Liver (tissue), 9 donors: Measurements from ENCODE around the gene ARV1. TPM values are rescaled to one million over a fixed set of nuclear protein-coding genes. Genes with fewer than 3 reads are reported as not detected.

ENCODE experiments used
- DNase-seq: peaks from one replicate; pipeline ENCODE4 v3.0.0-alpha.2; 2017; ENCODE audit warnings: low spot score
- H3K27ac ChIP-seq, 2 donors: one replicate each; pipeline ENCODE4 v1.7.0; 2013; ENCODE audit warnings: inconsistent platforms in 2 of 2, low read length in 2 of 2, control low read depth in 1 of 2, low read depth in 1 of 2, mild to moderate bottlenecking in 1 of 2
- H3K27me3 ChIP-seq, 4 donors: one replicate each; pipeline versions ENCODE4 v1.6.1 to v1.7.0; 2013; ENCODE audit warnings: low read length in 3 of 4, inconsistent platforms in 1 of 4, mild to moderate bottlenecking in 1 of 4, moderate library complexity in 1 of 4; ENCODE audit not compliant: control insufficient read depth in 4 of 4, insufficient read depth in 4 of 4
- H3K36me3 ChIP-seq, 4 donors: one replicate each; pipeline versions ENCODE4 v1.6.1 to v1.7.0; 2013; ENCODE audit warnings: low read length in 3 of 4, mild to moderate bottlenecking in 3 of 4, low read depth in 1 of 4, moderate library complexity in 1 of 4; ENCODE audit not compliant: control insufficient read depth in 4 of 4, insufficient read depth in 3 of 4
- H3K4me1 ChIP-seq, 4 donors: one replicate each; pipeline versions ENCODE4 v1.6.1 to v1.7.0; 2013; ENCODE audit warnings: low read length in 3 of 4, mild to moderate bottlenecking in 3 of 4, moderate library complexity in 1 of 4; ENCODE audit not compliant: control insufficient read depth in 4 of 4, insufficient read depth in 4 of 4
- H3K4me3 ChIP-seq, 3 donors: one replicate each; pipeline versions ENCODE4 v1.6.1 to v1.7.0; 2013; ENCODE audit warnings: low read length in 3 of 3, control low read depth in 1 of 3, low read depth in 1 of 3, mild to moderate bottlenecking in 1 of 3
- H3K9ac ChIP-seq, 2 donors: one replicate each; pipeline ENCODE4 v1.7.0; 2013; ENCODE audit warnings: low read length in 2 of 2, mild to moderate bottlenecking in 2 of 2, moderate library complexity in 2 of 2, control low read depth in 1 of 2, low read depth in 1 of 2
- H3K9me3 ChIP-seq, 4 donors: one replicate each; pipeline versions ENCODE4 v1.6.1 to v1.7.0; 2013; ENCODE audit warnings: low read length in 3 of 4; ENCODE audit not compliant: control insufficient read depth in 4 of 4
- FOXA1 ChIP-seq: IDR thresholded peaks from 2 replicates; pipeline ENCODE4 v1.6.1; 2016; ENCODE audit warnings: antibody characterized with exemption
- FOXA2 ChIP-seq: IDR thresholded peaks from 2 replicates; pipeline ENCODE4 v1.6.1; 2016; ENCODE audit warnings: antibody characterized with exemption
- GABPA ChIP-seq, 2 donors: IDR thresholded peaks in 1 of 2; conservative IDR thresholded peaks in 1 of 2; 2 replicates each; pipeline ENCODE4 v1.6.1; 2016; ENCODE audit warnings: antibody characterized with exemption in 2 of 2, mild to moderate bottlenecking in 1 of 2, moderate library complexity in 1 of 2
- HNF4A ChIP-seq, 2 donors: conservative IDR thresholded peaks; 2 replicates each; pipeline ENCODE4 v1.6.1; 2016; ENCODE audit warnings: antibody characterized with exemption in 2 of 2, mild to moderate bottlenecking in 2 of 2
- JUND ChIP-seq, 2 donors: IDR thresholded peaks; 2 replicates each; pipeline ENCODE4 v1.6.1; 2016; ENCODE audit warnings: antibody characterized with exemption in 2 of 2
- NR2F2 ChIP-seq: IDR thresholded peaks from 2 replicates; pipeline ENCODE4 v1.6.1; 2016; ENCODE audit warnings: antibody characterized with exemption
- RAD21 ChIP-seq, 2 donors: IDR thresholded peaks; 2 replicates each; pipeline ENCODE4 v1.6.1; 2016; ENCODE audit warnings: antibody characterized with exemption in 2 of 2, mild to moderate bottlenecking in 2 of 2
- RXRA ChIP-seq, 2 donors: IDR thresholded peaks; 2 replicates each; pipeline ENCODE4 v1.6.1; 2017 to 2018; ENCODE audit warnings: antibody characterized with exemption in 2 of 2, mild to moderate bottlenecking in 1 of 2
- SP1 ChIP-seq: IDR thresholded peaks from 2 replicates; pipeline ENCODE4 v1.6.1; 2018; ENCODE audit warnings: antibody characterized with exemption, mild to moderate bottlenecking
- WGBS: extraction: QIAGEN DNeasy Blood & Tissue Kit; methylation state at CpG from one replicate; pipeline ENCODE4 v1.1.7; 2013; 5-methylcytosine and 5-hydroxymethylcytosine counted together
- polyA plus RNA-seq, 2 donors: library from polyadenylated mRNA; stranded (reverse) in 1 of 2; unstranded in 1 of 2; fragments of 200-250 nt in 1 of 2; fragments of >200 nt in 1 of 2; fragmentation: Nextera tagmentation in 1 of 2; extraction: Ambion mirVana in 1 of 2; gene quantifications; one replicate each; pipeline versions ENCODE4 v1.2.1 to v1.2.3, GENCODE V29; 2013 to 2015
- total RNA-seq, 2 donors: library from RNA; depleted of rRNA; stranded (reverse); fragments of >200 nt; gene quantifications; one replicate each; pipeline ENCODE4 v1.2.3, GENCODE V29; 2014
- TF ChIP-seq, protein P1 (sequence below): IDR thresholded peaks from 2 replicates; pipeline ENCODE4 v1.6.1; 2016; ENCODE audit warnings: antibody characterized with exemption
- TF ChIP-seq, protein P2 (sequence below): fragments of 150-350 bp; IDR thresholded peaks from 2 replicates; pipeline ENCODE4 v1.5.1; 2017; ENCODE audit warnings: improper control_type of control experiment, low read depth, low read length; ENCODE audit not compliant: missing input control
- TF ChIP-seq, protein P3 (sequence below): IDR thresholded peaks from 2 replicates; pipeline ENCODE4 v1.6.1; 2016; ENCODE audit warnings: antibody characterized with exemption
- donor health status: healthy.
- donor health status: healthy.
- donor health status: healthy.
- donor health status: healthy.
- donor health status: healthy.

ARV1 gene
- total and polyA plus RNA-seq, 4 donors = 11.4 to 18.9 (median 14.6) TPM

DNA sequence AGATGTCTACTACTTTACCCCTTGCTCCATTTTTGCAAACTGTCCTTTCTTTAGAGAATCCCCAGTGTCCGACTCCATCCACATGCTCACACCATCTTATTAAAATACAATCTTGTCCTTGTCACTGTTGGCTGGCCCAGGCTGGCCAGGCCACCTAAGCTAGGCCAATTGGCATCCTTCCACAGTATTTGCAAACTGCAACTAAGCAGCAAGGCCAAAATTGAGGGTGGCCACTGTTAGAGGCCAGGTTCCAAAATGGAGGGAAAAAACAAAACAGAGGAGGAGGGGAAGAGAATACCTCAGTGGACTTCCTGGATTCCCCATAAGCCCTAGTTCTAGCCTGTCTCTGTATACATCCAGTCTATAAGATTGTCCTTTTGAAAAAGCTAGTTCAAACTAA is 56.9 kb downstream of the ARV1 start (continued):
- TF ChIP-seq HNF4A (conservative IDR thresholded peaks at IDR 0.05) (peak in 1 of 2 donors; percentile 21), NR2F2 (no peak), RXRA (IDR thresholded peaks at IDR 0.05) (peak in 1 of 2 donors; percentile 12), FOXA1 (no peak)
- TF ChIP-seq, protein P1, sequence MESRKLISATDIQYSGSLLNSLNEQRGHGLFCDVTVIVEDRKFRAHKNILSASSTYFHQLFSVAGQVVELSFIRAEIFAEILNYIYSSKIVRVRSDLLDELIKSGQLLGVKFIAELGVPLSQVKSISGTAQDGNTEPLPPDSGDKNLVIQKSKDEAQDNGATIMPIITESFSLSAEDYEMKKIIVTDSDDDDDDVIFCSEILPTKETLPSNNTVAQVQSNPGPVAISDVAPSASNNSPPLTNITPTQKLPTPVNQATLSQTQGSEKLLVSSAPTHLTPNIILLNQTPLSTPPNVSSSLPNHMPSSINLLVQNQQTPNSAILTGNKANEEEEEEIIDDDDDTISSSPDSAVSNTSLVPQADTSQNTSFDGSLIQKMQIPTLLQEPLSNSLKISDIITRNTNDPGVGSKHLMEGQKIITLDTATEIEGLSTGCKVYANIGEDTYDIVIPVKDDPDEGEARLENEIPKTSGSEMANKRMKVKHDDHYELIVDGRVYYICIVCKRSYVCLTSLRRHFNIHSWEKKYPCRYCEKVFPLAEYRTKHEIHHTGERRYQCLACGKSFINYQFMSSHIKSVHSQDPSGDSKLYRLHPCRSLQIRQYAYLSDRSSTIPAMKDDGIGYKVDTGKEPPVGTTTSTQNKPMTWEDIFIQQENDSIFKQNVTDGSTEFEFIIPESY = no peak

DNA sequence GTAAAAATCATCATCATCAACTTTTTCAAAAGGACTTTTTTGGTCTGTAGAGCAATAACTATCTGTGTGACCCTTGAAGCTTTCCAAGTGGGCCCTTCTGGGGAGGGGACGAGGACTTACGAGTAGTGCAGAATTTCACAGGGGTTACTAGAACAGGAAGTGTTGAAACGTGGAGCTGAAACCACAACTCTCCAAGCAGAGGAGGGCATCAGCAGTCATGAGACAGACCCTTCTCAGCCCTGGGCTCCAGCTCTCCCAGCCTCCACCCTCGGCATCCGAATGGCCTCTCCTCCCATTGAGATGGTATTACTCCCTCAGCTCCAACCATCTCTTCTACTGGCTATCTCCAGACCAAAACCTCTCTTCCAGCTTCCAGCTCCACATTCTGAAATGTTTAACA is 57.5 kb downstream of the ARV1 start:
- DNase-seq = no peak
- H3K27me3 ChIP-seq = no peaks in the 10 kb centered on the region
- TF ChIP-seq SP1 = no peak
- TF ChIP-seq RXRA (IDR thresholded peaks at IDR 0.05) = no peak
- no peak for TF ChIP-seq JUND (IDR thresholded peaks at IDR 0.05)
- no peak for TF ChIP-seq FOXA2
- H3K9ac ChIP-seq = no peak overlapping the region
- peaks cover 9 to 18% (median 14%) of the 10 kb centered on the region in 4 donors for H3K4me1 ChIP-seq
- no peak overlapping the region for H3K27ac ChIP-seq
- H3K9me3 ChIP-seq = no peaks in the 10 kb centered on the region
- no peaks in the 10 kb centered on the region for H3K36me3 ChIP-seq
- 83% methylated on average over 5 of the region's 5 CpGs for WGBS
- H3K4me3 ChIP-seq = no peak overlapping the region

DNA sequence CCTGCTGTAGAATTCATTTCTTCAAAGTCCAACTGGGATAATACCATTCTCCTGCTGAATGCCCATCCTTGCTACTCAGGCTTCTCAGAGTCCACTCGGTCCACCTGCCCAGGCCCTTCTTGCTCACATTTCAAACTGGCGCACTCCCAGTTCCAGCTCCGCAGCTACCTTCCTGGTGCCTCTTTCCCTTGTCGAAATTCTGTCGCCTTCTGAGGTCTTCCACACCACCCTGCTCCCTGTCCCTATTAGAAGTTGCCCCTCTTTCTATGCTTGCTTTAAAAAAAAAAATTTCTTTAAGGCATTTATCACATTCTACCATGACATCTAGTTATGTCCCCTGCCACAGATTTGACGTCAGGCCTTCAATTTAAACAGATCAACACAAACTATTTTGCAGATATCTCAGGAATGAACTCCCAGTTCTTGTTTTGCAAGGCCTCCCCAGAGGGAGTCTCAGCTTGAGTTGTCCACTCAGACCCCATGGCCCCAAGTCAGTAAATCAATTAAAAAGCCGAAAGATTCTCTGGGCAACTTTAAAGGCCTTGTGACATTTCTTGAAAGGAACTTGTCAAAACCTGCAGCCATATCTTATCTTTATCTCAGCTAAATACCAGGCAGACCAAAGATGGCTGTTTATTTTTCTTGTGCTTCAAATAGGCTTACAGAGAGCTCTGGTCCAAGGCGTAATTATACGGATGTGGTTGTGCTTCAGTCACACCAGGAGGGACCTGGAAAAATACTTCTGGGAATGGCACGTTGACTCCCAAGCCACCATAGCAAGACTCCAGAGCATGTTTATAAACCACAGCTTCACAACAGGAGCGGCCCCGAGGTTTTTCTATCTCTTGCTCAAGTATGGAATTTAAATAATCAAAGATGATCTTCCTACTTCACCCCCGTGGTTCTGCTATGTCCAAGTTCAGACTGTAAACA is 59.0 kb downstream of the ARV1 start:
- peaks cover 9 to 18% (median 14%) of the 10 kb centered on the region in 4 donors for H3K4me1 ChIP-seq
- H3K27me3 ChIP-seq = no peaks in the 10 kb centered on the region
- no peak overlapping the region for H3K9ac ChIP-seq
- TF ChIP-seq RAD21 (IDR thresholded peaks at IDR 0.05) = no peak
- TF ChIP-seq FOXA2 = no peak
- TF ChIP-seq, protein P1 = no peak
- TF ChIP-seq, protein P2, sequence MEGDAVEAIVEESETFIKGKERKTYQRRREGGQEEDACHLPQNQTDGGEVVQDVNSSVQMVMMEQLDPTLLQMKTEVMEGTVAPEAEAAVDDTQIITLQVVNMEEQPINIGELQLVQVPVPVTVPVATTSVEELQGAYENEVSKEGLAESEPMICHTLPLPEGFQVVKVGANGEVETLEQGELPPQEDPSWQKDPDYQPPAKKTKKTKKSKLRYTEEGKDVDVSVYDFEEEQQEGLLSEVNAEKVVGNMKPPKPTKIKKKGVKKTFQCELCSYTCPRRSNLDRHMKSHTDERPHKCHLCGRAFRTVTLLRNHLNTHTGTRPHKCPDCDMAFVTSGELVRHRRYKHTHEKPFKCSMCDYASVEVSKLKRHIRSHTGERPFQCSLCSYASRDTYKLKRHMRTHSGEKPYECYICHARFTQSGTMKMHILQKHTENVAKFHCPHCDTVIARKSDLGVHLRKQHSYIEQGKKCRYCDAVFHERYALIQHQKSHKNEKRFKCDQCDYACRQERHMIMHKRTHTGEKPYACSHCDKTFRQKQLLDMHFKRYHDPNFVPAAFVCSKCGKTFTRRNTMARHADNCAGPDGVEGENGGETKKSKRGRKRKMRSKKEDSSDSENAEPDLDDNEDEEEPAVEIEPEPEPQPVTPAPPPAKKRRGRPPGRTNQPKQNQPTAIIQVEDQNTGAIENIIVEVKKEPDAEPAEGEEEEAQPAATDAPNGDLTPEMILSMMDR = no peak
- TF ChIP-seq FOXA1 = no peak
- no peak for TF ChIP-seq GABPA (IDR thresholded peaks at IDR 0.05 in 1 of 2, conservative IDR thresholded peaks at IDR 0.05 in 1 of 2)
- TF ChIP-seq, protein P3, sequence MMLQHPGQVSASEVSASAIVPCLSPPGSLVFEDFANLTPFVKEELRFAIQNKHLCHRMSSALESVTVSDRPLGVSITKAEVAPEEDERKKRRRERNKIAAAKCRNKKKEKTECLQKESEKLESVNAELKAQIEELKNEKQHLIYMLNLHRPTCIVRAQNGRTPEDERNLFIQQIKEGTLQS = no peak
- WGBS = 95% methylated on average over 13 of the region's 13 CpGs
- DNase-seq = no peak
- H3K36me3 ChIP-seq = no peaks in the 10 kb centered on the region
- H3K4me3 ChIP-seq = no peak overlapping the region
- H3K9me3 ChIP-seq = no peaks in the 10 kb centered on the region
- H3K27ac ChIP-seq = no peak overlapping the region
